ENCODE results near the gene SPATA19. TPM values are rescaled to one million over a fixed set of nuclear protein-coding genes. Genes with fewer than 3 reads are reported as not detected.

Gene SPATA19, protein sequence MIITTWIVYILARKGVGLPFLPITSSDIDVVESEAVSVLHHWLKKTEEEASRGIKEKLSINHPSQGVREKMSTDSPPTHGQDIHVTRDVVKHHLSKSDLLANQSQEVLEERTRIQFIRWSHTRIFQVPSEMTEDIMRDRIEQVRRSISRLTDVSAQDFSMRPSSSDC
- not detected for total RNA-seq (ENCODE audit: unreplicated experiment)
- long read RNA-seq: 0 reads

DNA sequence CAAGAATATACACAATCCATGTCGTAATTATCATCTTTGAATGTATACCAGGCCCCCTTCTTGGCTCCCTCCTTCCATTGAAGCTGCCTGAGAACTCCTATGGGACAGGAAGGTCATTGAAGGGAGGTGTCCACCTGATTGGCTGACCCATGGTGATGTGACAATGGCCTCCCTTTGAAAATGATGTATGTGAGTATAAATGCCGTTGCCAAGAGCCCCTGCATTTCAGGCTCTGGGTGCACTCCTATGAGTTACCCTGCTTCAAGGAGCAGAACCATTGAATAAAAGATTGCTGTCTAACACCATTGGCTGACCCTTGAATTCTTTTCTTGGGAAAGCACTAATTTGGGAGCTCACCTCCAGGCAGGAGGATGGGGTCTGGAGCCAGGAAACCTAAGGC is at the start of gene SPATA19:
TSS of gene SPATA19 (minus strand) at position 101 of the 400 bp plus-strand sequence. CDS start at position 34, 67 bp downstream.
- DNase-seq (ENCODE audit: low spot score): no peak
- no peaks in the 10 kb centered on the region for H3K36me3 Mint-ChIP-seq (ENCODE audit: low read depth, unreplicated experiment)
- H3K9me3 Mint-ChIP-seq (ENCODE audit: unreplicated experiment): peaks cover 6% of the 10 kb centered on the region
- H3K4me1 Mint-ChIP-seq (ENCODE audit: unreplicated experiment): peaks cover 2% of the 10 kb centered on the region
- TF ChIP-seq, protein P1, sequence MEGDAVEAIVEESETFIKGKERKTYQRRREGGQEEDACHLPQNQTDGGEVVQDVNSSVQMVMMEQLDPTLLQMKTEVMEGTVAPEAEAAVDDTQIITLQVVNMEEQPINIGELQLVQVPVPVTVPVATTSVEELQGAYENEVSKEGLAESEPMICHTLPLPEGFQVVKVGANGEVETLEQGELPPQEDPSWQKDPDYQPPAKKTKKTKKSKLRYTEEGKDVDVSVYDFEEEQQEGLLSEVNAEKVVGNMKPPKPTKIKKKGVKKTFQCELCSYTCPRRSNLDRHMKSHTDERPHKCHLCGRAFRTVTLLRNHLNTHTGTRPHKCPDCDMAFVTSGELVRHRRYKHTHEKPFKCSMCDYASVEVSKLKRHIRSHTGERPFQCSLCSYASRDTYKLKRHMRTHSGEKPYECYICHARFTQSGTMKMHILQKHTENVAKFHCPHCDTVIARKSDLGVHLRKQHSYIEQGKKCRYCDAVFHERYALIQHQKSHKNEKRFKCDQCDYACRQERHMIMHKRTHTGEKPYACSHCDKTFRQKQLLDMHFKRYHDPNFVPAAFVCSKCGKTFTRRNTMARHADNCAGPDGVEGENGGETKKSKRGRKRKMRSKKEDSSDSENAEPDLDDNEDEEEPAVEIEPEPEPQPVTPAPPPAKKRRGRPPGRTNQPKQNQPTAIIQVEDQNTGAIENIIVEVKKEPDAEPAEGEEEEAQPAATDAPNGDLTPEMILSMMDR (IDR thresholded peaks at IDR 0.05; ENCODE audit: unreplicated experiment): no peak
- H3K27me3 Mint-ChIP-seq (ENCODE audit: unreplicated experiment): peaks cover 1% of the 10 kb centered on the region
- no peak within 1 kb of the TSS for H3K27ac Mint-ChIP-seq (ENCODE audit: unreplicated experiment)
- no peak within 1 kb of the TSS for H3K4me3 Mint-ChIP-seq (ENCODE audit: unreplicated experiment)

DNA sequence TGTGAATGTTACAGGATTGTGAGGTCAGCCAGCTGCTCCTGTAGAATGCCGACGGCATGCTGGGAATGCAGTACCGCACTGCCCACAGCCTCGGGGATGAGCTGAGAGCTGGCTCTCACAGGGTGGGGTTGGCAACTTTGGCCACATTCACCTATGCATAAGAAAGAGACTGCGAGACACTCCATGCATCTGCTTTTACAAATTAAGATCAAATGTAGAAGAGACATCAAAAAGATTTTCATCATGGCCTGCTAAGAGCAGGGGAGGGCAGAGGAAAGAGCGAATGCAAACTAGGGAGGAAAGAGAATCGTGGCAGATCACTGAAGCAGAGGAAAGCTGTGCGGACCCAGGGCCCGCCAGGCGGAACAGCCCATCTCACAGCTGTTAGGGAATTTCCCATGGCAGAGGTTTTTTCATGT is 49.8 kb upstream of the SPATA19 start:
- peaks cover 6% of the 10 kb centered on the region for H3K27me3 Mint-ChIP-seq (ENCODE audit: unreplicated experiment)
- H3K27ac Mint-ChIP-seq (ENCODE audit: unreplicated experiment): no peak overlapping the region
- no peaks in the 10 kb centered on the region for H3K36me3 Mint-ChIP-seq (ENCODE audit: low read depth, unreplicated experiment)
- TF ChIP-seq, protein P1 (IDR thresholded peaks at IDR 0.05; ENCODE audit: unreplicated experiment): no peak
- no peak overlapping the region for H3K4me3 Mint-ChIP-seq (ENCODE audit: unreplicated experiment)
- no peaks in the 10 kb centered on the region for H3K9me3 Mint-ChIP-seq (ENCODE audit: unreplicated experiment)
- H3K4me1 Mint-ChIP-seq (ENCODE audit: unreplicated experiment): peaks cover 31% of the 10 kb centered on the region
- no peak for DNase-seq (ENCODE audit: low spot score)

DNA sequence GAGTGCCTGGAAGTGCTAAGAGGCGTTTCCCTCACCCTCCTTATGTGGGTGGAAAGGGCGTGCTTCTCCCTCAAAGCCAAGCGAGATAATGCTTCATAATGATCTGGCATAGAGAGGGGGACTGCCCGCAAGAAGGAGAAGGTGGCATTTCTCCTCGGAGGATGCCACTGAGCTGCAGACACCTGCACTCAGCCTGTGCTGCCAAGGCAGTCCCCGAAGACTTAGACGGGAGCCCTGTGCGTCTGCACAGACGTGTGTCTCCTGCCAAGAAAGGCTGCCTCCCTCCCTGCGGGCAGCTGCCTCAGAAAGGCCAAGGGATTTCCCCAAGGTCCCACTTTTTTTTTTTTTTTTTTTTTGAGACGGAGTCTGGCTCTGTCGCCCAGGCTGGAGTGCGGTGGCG is 48.1 kb upstream of the SPATA19 start:
- no peak overlapping the region for H3K27ac Mint-ChIP-seq (ENCODE audit: unreplicated experiment)
- peaks cover 6% of the 10 kb centered on the region for H3K27me3 Mint-ChIP-seq (ENCODE audit: unreplicated experiment)
- H3K4me1 Mint-ChIP-seq (ENCODE audit: unreplicated experiment): peaks cover 27% of the 10 kb centered on the region
- DNase-seq (ENCODE audit: low spot score): no peak
- H3K9me3 Mint-ChIP-seq (ENCODE audit: unreplicated experiment): no peaks in the 10 kb centered on the region
- TF ChIP-seq, protein P1 (IDR thresholded peaks at IDR 0.05; ENCODE audit: unreplicated experiment): no peak
- no peak overlapping the region for H3K4me3 Mint-ChIP-seq (ENCODE audit: unreplicated experiment)
- H3K36me3 Mint-ChIP-seq (ENCODE audit: low read depth, unreplicated experiment): no peaks in the 10 kb centered on the region

DNA sequence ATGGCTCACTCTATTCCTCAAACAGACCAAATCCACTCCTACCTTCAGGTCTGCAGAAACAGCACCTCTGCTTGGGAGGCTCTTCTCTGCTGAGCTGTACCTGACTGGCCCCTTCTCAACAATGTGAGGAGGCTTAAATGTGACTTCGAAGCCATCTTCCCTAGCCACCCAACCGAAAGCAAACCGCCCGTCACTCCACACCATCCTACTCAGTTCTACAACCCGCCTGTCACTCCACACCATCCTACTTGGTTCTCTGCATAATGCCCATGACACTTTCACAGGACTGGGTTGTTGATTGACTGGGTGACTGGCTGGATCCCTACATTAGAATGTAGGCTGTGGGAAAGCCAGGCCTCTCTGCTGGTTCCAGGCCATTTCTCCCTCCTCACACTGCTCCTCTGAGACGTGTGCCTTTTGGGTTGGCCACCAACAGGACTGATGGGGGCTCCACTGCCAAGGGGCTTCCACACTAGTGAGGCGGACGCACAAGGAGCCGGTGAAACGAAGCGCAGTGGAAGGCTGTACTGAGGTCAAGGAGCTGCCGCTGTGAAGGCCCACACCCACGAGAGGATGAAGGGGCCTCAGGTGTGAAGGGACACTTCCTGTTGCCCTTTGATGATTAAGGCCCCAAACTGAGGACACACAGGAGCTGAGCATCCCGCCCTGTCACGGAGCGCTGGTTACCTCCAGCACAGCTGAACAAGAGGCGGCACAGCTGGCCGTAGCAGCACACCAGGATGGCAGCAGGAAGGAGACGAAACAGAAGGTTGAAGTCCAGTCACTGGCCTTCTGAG is 47.5 kb upstream of the SPATA19 start:
- Mint-ChIP-seq H3K4me1 (ENCODE audit: unreplicated experiment) (peaks cover 27% of the 10 kb centered on the region), H3K9me3 (ENCODE audit: unreplicated experiment) (no peaks in the 10 kb centered on the region), H3K27ac (ENCODE audit: unreplicated experiment) (no peak overlapping the region), H3K36me3 (ENCODE audit: low read depth, unreplicated experiment) (no peaks in the 10 kb centered on the region), H3K4me3 (ENCODE audit: unreplicated experiment) (no peak overlapping the region), H3K27me3 (ENCODE audit: unreplicated experiment) (peaks cover 3% of the 10 kb centered on the region)
- DNase-seq (ENCODE audit: low spot score): no peak
- TF ChIP-seq, protein P1 (IDR thresholded peaks at IDR 0.05; ENCODE audit: unreplicated experiment): no peak

DNA sequence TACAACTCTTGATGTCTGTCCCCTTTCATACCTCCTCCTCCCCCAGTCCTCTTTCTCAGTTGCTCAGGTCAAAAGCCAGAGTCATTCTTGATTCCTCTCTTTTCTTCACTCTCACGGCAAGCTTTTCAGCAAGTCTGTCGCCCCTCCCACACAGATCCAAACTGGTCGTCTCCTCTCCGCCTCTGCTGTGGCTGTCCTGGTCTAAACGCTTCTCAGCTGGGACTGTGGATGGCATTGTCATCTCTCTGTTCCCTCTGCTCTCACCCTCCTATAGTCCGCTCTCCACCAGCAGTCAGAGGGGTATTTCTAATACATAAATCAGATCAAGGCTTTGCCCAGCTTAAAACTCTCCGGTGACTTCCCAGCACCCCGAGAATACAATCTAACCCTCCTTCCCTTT is 46.8 kb upstream of the SPATA19 start:
- Mint-ChIP-seq H3K36me3 (ENCODE audit: low read depth, unreplicated experiment) (no peaks in the 10 kb centered on the region), H3K4me1 (ENCODE audit: unreplicated experiment) (peaks cover 26% of the 10 kb centered on the region), H3K27me3 (ENCODE audit: unreplicated experiment) (peaks cover 3% of the 10 kb centered on the region), H3K27ac (ENCODE audit: unreplicated experiment) (no peak overlapping the region), H3K9me3 (ENCODE audit: unreplicated experiment) (no peaks in the 10 kb centered on the region), H3K4me3 (ENCODE audit: unreplicated experiment) (no peak overlapping the region)
- TF ChIP-seq, protein P1 (IDR thresholded peaks at IDR 0.05; ENCODE audit: unreplicated experiment): no peak
- DNase-seq (ENCODE audit: low spot score): no peak
